Liver (tissue), 9 donors: ENCODE results near the gene PYGL. TPM values are rescaled to one million over a fixed set of nuclear protein-coding genes. Genes with fewer than 3 reads are reported as not detected.

Source experiments
- DNase-seq: peaks from one replicate; pipeline ENCODE4 v3.0.0-alpha.2; 2017; ENCODE audit warnings: low spot score
- H3K27ac ChIP-seq, 2 donors: one replicate each; pipeline ENCODE4 v1.7.0; 2013; ENCODE audit warnings: inconsistent platforms in 2 of 2, low read length in 2 of 2, control low read depth in 1 of 2, low read depth in 1 of 2, mild to moderate bottlenecking in 1 of 2
- H3K27me3 ChIP-seq, 4 donors: one replicate each; pipeline versions ENCODE4 v1.6.1 to v1.7.0; 2013; ENCODE audit warnings: low read length in 3 of 4, inconsistent platforms in 1 of 4, mild to moderate bottlenecking in 1 of 4, moderate library complexity in 1 of 4; ENCODE audit not compliant: control insufficient read depth in 4 of 4, insufficient read depth in 4 of 4
- H3K36me3 ChIP-seq, 4 donors: one replicate each; pipeline versions ENCODE4 v1.6.1 to v1.7.0; 2013; ENCODE audit warnings: low read length in 3 of 4, mild to moderate bottlenecking in 3 of 4, low read depth in 1 of 4, moderate library complexity in 1 of 4; ENCODE audit not compliant: control insufficient read depth in 4 of 4, insufficient read depth in 3 of 4
- H3K4me1 ChIP-seq, 4 donors: one replicate each; pipeline versions ENCODE4 v1.6.1 to v1.7.0; 2013; ENCODE audit warnings: low read length in 3 of 4, mild to moderate bottlenecking in 3 of 4, moderate library complexity in 1 of 4; ENCODE audit not compliant: control insufficient read depth in 4 of 4, insufficient read depth in 4 of 4
- H3K4me3 ChIP-seq, 3 donors: one replicate each; pipeline versions ENCODE4 v1.6.1 to v1.7.0; 2013; ENCODE audit warnings: low read length in 3 of 3, control low read depth in 1 of 3, low read depth in 1 of 3, mild to moderate bottlenecking in 1 of 3
- H3K9ac ChIP-seq, 2 donors: one replicate each; pipeline ENCODE4 v1.7.0; 2013; ENCODE audit warnings: low read length in 2 of 2, mild to moderate bottlenecking in 2 of 2, moderate library complexity in 2 of 2, control low read depth in 1 of 2, low read depth in 1 of 2
- H3K9me3 ChIP-seq, 4 donors: one replicate each; pipeline versions ENCODE4 v1.6.1 to v1.7.0; 2013; ENCODE audit warnings: low read length in 3 of 4; ENCODE audit not compliant: control insufficient read depth in 4 of 4
- ATF3 ChIP-seq: IDR thresholded peaks from 2 replicates; pipeline ENCODE4 v1.6.1; 2016; ENCODE audit warnings: antibody characterized with exemption
- EGR1 ChIP-seq, 2 donors: IDR thresholded peaks; 2 replicates each; pipeline ENCODE4 v1.6.1; 2016 to 2018; ENCODE audit warnings: antibody characterized with exemption in 2 of 2, low read depth in 2 of 2
- FOXA1 ChIP-seq: IDR thresholded peaks from 2 replicates; pipeline ENCODE4 v1.6.1; 2016; ENCODE audit warnings: antibody characterized with exemption
- FOXA2 ChIP-seq: IDR thresholded peaks from 2 replicates; pipeline ENCODE4 v1.6.1; 2016; ENCODE audit warnings: antibody characterized with exemption
- GABPA ChIP-seq, 2 donors: IDR thresholded peaks in 1 of 2; conservative IDR thresholded peaks in 1 of 2; 2 replicates each; pipeline ENCODE4 v1.6.1; 2016; ENCODE audit warnings: antibody characterized with exemption in 2 of 2, mild to moderate bottlenecking in 1 of 2, moderate library complexity in 1 of 2
- HNF4A ChIP-seq, 2 donors: conservative IDR thresholded peaks; 2 replicates each; pipeline ENCODE4 v1.6.1; 2016; ENCODE audit warnings: antibody characterized with exemption in 2 of 2, mild to moderate bottlenecking in 2 of 2
- HNF4G ChIP-seq: IDR thresholded peaks from 2 replicates; pipeline ENCODE4 v1.6.1; 2016; ENCODE audit warnings: antibody characterized with exemption
- NR2F2 ChIP-seq: IDR thresholded peaks from 2 replicates; pipeline ENCODE4 v1.6.1; 2016; ENCODE audit warnings: antibody characterized with exemption
- RAD21 ChIP-seq, 2 donors: IDR thresholded peaks; 2 replicates each; pipeline ENCODE4 v1.6.1; 2016; ENCODE audit warnings: antibody characterized with exemption in 2 of 2, mild to moderate bottlenecking in 2 of 2
- RXRA ChIP-seq, 2 donors: IDR thresholded peaks; 2 replicates each; pipeline ENCODE4 v1.6.1; 2017 to 2018; ENCODE audit warnings: antibody characterized with exemption in 2 of 2, mild to moderate bottlenecking in 1 of 2
- SP1 ChIP-seq: IDR thresholded peaks from 2 replicates; pipeline ENCODE4 v1.6.1; 2018; ENCODE audit warnings: antibody characterized with exemption, mild to moderate bottlenecking
- TAF1 ChIP-seq: conservative IDR thresholded peaks from 2 replicates; pipeline ENCODE4 v1.6.1; 2016; ENCODE audit warnings: antibody characterized with exemption, mild to moderate bottlenecking
- YY1 ChIP-seq: IDR thresholded peaks from 2 replicates; pipeline ENCODE4 v1.6.1; 2016; ENCODE audit warnings: antibody characterized with exemption, mild to moderate bottlenecking
- WGBS: extraction: QIAGEN DNeasy Blood & Tissue Kit; methylation state at CpG from one replicate; pipeline ENCODE4 v1.1.7; 2013; 5-methylcytosine and 5-hydroxymethylcytosine counted together
- polyA plus RNA-seq, 2 donors: library from polyadenylated mRNA; stranded (reverse) in 1 of 2; unstranded in 1 of 2; fragments of 200-250 nt in 1 of 2; fragments of >200 nt in 1 of 2; fragmentation: Nextera tagmentation in 1 of 2; extraction: Ambion mirVana in 1 of 2; gene quantifications; one replicate each; pipeline versions ENCODE4 v1.2.1 to v1.2.3, GENCODE V29; 2013 to 2015
- total RNA-seq, 2 donors: library from RNA; depleted of rRNA; stranded (reverse); fragments of >200 nt; gene quantifications; one replicate each; pipeline ENCODE4 v1.2.3, GENCODE V29; 2014
- TF ChIP-seq, protein P1 (sequence below): IDR thresholded peaks from 2 replicates; pipeline ENCODE4 v1.6.1; 2016; ENCODE audit warnings: antibody characterized with exemption
- TF ChIP-seq, protein P2 (sequence below): IDR thresholded peaks from 2 replicates; pipeline ENCODE4 v1.6.1; 2016; ENCODE audit warnings: antibody characterized with exemption, mild to moderate bottlenecking
- TF ChIP-seq, protein P3 (sequence below): fragments of 150-350 bp; IDR thresholded peaks from 2 replicates; pipeline ENCODE4 v1.5.1; 2017; ENCODE audit warnings: improper control_type of control experiment, low read depth, low read length; ENCODE audit not compliant: missing input control
- TF ChIP-seq, protein P4 (sequence below): IDR thresholded peaks from 2 replicates; pipeline ENCODE4 v1.6.1; 2016; ENCODE audit warnings: antibody characterized with exemption
- donor health status: healthy.
- donor health status: healthy.
- donor health status: healthy.
- donor health status: healthy.
- donor health status: healthy.

The PYGL gene
- total and polyA plus RNA-seq, 4 donors = 53.0 to 109 (median 86.3) TPM

DNA sequence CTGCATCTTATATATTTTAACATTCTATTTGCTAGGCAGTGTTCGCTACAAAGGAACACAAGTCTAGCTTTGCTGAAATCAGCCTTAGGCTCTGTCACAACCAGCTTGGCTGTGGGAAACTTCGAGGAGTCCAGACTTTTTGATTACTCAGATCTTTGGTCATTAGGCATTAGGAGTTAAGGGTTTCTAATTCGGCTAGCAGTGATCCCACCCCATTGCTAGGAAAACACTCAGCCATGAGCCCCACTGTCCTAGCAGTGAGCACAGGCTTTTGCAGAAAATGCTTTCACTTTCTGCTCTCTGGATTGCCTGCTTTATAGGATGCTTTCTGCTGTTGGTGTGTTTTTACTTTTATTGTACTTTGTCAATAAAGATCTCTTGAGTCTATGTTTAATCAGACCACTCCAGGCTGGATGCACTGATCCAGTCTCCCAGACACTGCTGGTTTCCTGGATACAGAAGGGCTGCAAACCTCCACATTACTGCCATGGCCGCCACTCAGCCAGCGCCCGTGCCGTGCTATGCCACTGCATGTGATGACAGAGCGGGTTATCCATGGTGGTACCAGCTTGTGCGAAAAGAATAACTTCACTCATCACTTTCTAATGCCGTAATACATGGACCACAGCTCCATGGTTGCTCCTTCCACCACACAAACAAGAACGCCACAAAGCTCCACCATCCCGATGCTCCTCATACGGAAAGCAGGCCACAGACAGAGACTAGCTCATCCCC lies 41.0 kb upstream of the PYGL start:
- Histone ChIP-seq H3K9me3 (no peaks in the 10 kb centered on the region), H3K4me1 (no peaks in the 10 kb centered on the region), H3K27ac (no peak overlapping the region), H3K4me3 (no peak overlapping the region), H3K27me3 (no peaks in the 10 kb centered on the region), H3K9ac (no peak overlapping the region), H3K36me3 (no peaks in the 10 kb centered on the region)
- DNase-seq = no peak
- no peak for TF ChIP-seq ATF3
- TF ChIP-seq HNF4G = no peak
- TF ChIP-seq, protein P1, sequence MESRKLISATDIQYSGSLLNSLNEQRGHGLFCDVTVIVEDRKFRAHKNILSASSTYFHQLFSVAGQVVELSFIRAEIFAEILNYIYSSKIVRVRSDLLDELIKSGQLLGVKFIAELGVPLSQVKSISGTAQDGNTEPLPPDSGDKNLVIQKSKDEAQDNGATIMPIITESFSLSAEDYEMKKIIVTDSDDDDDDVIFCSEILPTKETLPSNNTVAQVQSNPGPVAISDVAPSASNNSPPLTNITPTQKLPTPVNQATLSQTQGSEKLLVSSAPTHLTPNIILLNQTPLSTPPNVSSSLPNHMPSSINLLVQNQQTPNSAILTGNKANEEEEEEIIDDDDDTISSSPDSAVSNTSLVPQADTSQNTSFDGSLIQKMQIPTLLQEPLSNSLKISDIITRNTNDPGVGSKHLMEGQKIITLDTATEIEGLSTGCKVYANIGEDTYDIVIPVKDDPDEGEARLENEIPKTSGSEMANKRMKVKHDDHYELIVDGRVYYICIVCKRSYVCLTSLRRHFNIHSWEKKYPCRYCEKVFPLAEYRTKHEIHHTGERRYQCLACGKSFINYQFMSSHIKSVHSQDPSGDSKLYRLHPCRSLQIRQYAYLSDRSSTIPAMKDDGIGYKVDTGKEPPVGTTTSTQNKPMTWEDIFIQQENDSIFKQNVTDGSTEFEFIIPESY = no peak
- no peak for TF ChIP-seq GABPA (IDR thresholded peaks at IDR 0.05 in 1 of 2, conservative IDR thresholded peaks at IDR 0.05 in 1 of 2)
- no peak for TF ChIP-seq FOXA2
- no peak for TF ChIP-seq FOXA1
- TF ChIP-seq, protein P2, sequence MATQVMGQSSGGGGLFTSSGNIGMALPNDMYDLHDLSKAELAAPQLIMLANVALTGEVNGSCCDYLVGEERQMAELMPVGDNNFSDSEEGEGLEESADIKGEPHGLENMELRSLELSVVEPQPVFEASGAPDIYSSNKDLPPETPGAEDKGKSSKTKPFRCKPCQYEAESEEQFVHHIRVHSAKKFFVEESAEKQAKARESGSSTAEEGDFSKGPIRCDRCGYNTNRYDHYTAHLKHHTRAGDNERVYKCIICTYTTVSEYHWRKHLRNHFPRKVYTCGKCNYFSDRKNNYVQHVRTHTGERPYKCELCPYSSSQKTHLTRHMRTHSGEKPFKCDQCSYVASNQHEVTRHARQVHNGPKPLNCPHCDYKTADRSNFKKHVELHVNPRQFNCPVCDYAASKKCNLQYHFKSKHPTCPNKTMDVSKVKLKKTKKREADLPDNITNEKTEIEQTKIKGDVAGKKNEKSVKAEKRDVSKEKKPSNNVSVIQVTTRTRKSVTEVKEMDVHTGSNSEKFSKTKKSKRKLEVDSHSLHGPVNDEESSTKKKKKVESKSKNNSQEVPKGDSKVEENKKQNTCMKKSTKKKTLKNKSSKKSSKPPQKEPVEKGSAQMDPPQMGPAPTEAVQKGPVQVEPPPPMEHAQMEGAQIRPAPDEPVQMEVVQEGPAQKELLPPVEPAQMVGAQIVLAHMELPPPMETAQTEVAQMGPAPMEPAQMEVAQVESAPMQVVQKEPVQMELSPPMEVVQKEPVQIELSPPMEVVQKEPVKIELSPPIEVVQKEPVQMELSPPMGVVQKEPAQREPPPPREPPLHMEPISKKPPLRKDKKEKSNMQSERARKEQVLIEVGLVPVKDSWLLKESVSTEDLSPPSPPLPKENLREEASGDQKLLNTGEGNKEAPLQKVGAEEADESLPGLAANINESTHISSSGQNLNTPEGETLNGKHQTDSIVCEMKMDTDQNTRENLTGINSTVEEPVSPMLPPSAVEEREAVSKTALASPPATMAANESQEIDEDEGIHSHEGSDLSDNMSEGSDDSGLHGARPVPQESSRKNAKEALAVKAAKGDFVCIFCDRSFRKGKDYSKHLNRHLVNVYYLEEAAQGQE = no peak
- TF ChIP-seq, protein P3, sequence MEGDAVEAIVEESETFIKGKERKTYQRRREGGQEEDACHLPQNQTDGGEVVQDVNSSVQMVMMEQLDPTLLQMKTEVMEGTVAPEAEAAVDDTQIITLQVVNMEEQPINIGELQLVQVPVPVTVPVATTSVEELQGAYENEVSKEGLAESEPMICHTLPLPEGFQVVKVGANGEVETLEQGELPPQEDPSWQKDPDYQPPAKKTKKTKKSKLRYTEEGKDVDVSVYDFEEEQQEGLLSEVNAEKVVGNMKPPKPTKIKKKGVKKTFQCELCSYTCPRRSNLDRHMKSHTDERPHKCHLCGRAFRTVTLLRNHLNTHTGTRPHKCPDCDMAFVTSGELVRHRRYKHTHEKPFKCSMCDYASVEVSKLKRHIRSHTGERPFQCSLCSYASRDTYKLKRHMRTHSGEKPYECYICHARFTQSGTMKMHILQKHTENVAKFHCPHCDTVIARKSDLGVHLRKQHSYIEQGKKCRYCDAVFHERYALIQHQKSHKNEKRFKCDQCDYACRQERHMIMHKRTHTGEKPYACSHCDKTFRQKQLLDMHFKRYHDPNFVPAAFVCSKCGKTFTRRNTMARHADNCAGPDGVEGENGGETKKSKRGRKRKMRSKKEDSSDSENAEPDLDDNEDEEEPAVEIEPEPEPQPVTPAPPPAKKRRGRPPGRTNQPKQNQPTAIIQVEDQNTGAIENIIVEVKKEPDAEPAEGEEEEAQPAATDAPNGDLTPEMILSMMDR = no peak
- TF ChIP-seq SP1 = no peak
- TF ChIP-seq NR2F2 = no peak
- no peak for TF ChIP-seq EGR1 (IDR thresholded peaks at IDR 0.05; ENCODE audit: low read depth in 2 of 2)
- no peak for TF ChIP-seq RXRA (IDR thresholded peaks at IDR 0.05)
- TF ChIP-seq TAF1 = no peak
- no peak for TF ChIP-seq HNF4A (conservative IDR thresholded peaks at IDR 0.05)
- no peak for TF ChIP-seq RAD21 (IDR thresholded peaks at IDR 0.05)
- TF ChIP-seq, protein P4, sequence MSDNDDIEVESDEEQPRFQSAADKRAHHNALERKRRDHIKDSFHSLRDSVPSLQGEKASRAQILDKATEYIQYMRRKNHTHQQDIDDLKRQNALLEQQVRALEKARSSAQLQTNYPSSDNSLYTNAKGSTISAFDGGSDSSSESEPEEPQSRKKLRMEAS = no peak
- TF ChIP-seq YY1 = no peak
- 90% methylated on average over 13 of the region's 13 CpGs for WGBS
